ENCODE results near the gene SLC4A2.

DNA sequence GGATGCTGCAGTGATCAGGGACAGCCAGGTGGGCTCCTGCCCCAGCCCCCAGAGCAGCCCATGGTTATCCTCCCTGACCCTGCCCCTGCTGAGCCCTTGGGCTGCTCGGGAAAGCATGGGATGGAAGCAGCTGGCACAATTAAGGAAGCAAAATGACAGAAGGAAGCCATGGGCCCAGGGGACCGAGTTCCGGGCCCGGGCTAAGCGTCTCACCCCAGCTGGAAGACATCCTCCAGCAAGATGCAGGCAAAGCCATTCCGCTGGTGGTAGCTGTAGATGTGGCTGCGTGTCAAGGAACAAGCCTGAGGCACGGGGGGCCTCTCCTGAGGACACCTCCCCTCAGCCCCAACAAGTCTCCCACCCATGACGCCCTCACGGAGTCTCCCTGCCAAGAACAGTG, 36.2 kb upstream of the SLC4A2 start:
- no peak for TF ChIP-seq ZNF777 (tag by site-specific recombination; IDR thresholded peaks at IDR 0.05; ENCODE audit: borderline replicate concordance)
- TF ChIP-seq, protein P1, sequence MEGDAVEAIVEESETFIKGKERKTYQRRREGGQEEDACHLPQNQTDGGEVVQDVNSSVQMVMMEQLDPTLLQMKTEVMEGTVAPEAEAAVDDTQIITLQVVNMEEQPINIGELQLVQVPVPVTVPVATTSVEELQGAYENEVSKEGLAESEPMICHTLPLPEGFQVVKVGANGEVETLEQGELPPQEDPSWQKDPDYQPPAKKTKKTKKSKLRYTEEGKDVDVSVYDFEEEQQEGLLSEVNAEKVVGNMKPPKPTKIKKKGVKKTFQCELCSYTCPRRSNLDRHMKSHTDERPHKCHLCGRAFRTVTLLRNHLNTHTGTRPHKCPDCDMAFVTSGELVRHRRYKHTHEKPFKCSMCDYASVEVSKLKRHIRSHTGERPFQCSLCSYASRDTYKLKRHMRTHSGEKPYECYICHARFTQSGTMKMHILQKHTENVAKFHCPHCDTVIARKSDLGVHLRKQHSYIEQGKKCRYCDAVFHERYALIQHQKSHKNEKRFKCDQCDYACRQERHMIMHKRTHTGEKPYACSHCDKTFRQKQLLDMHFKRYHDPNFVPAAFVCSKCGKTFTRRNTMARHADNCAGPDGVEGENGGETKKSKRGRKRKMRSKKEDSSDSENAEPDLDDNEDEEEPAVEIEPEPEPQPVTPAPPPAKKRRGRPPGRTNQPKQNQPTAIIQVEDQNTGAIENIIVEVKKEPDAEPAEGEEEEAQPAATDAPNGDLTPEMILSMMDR (tag by site-specific recombination; IDR thresholded peaks at IDR 0.05) = no peak
- TF ChIP-seq, protein P2, sequence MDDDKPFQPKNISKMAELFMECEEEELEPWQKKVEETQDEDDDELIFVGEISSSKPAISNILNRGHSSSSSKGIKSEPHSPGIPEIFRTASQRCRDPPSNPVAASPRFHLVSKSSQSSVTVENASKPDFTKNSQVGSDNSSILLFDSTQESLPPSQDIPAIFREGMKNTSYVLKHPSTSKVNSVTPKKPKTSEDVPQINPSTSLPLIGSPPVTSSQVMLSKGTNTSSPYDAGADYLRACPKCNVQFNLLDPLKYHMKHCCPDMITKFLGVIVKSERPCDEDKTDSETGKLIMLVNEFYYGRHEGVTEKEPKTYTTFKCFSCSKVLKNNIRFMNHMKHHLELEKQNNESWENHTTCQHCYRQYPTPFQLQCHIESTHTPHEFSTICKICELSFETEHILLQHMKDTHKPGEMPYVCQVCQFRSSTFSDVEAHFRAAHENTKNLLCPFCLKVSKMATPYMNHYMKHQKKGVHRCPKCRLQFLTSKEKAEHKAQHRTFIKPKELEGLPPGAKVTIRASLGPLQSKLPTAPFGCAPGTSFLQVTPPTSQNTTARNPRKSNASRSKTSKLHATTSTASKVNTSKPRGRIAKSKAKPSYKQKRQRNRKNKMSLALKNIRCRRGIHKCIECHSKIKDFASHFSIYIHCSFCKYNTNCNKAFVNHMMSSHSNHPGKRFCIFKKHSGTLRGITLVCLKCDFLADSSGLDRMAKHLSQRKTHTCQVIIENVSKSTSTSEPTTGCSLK (tag by site-specific recombination; IDR thresholded peaks at IDR 0.05) = no peak
- TF ChIP-seq ZNF23 (tag by site-specific recombination; IDR thresholded peaks at IDR 0.05; ENCODE audit: borderline replicate concordance) = no peak
- TF ChIP-seq, protein P3, sequence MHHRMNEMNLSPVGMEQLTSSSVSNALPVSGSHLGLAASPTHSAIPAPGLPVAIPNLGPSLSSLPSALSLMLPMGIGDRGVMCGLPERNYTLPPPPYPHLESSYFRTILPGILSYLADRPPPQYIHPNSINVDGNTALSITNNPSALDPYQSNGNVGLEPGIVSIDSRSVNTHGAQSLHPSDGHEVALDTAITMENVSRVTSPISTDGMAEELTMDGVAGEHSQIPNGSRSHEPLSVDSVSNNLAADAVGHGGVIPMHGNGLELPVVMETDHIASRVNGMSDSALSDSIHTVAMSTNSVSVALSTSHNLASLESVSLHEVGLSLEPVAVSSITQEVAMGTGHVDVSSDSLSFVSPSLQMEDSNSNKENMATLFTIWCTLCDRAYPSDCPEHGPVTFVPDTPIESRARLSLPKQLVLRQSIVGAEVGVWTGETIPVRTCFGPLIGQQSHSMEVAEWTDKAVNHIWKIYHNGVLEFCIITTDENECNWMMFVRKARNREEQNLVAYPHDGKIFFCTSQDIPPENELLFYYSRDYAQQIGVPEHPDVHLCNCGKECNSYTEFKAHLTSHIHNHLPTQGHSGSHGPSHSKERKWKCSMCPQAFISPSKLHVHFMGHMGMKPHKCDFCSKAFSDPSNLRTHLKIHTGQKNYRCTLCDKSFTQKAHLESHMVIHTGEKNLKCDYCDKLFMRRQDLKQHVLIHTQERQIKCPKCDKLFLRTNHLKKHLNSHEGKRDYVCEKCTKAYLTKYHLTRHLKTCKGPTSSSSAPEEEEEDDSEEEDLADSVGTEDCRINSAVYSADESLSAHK (tag by site-specific recombination; IDR thresholded peaks at IDR 0.05) = no peak
- TF ChIP-seq, protein P4, sequence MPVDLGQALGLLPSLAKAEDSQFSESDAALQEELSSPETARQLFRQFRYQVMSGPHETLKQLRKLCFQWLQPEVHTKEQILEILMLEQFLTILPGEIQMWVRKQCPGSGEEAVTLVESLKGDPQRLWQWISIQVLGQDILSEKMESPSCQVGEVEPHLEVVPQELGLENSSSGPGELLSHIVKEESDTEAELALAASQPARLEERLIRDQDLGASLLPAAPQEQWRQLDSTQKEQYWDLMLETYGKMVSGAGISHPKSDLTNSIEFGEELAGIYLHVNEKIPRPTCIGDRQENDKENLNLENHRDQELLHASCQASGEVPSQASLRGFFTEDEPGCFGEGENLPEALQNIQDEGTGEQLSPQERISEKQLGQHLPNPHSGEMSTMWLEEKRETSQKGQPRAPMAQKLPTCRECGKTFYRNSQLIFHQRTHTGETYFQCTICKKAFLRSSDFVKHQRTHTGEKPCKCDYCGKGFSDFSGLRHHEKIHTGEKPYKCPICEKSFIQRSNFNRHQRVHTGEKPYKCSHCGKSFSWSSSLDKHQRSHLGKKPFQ (tag by site-specific recombination; IDR thresholded peaks at IDR 0.05) = no peak
- TF ChIP-seq RBAK (tag by site-specific recombination; IDR thresholded peaks at IDR 0.05) = no peak
